Activated gamma-delta T cell treated with anti-CD3 and anti-CD28 coated beads, Interleukin-2, amount 50 U/mL, for 16 hours (primary cell): ENCODE data around the gene VDAC1.
"Not testable (repeated sequence)": the region's sequence is repeated elsewhere in the genome, so short reads cannot be mapped to it uniquely, and the experiment has no call there.

Experiments used
- DNase-seq: peaks from one replicate; pipeline ENCODE4 v3.0.0-alpha.2; 2020; ENCODE audit warnings: low read depth

VDAC1 gene

DNA sequence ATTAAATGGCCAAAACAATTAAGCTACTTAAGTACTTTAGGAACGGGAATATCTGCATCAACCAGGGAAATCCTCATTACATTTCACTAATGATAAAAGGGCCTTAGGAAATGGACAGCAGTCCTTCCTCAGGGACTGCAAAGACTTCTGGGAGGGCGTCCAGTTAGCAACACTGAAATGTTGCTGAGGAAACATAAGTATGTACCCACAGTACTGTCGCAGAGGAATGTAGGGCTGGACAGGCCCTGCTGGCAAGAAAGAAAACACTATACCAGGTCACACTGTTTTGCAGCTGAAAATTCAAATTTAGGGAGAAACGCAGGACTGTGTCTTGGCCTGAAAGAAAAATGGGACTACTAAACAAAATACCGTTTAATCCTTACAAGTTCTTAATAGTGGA lies 37.7 kb downstream of the VDAC1 start:
- DNase-seq = no peak

DNA sequence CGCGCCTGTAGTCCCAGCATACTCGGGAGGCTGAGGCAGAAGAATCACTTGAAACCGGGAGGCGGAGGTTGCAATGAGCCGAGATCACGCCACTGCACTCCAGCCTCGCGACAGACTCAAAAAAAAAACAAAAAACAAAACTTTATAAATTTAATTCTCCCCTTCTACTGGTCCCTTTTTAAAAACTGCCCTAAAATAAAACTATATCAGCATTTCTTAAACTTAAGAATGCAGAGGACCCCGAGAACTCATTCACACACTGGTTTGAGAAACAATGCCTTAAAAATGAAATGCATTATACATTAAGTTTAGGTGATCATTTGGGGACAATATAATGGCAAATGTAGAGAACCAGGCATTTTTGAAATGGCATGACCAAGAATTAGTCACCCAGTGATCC lies 38.7 kb downstream of the VDAC1 start:
- no peak for DNase-seq

DNA sequence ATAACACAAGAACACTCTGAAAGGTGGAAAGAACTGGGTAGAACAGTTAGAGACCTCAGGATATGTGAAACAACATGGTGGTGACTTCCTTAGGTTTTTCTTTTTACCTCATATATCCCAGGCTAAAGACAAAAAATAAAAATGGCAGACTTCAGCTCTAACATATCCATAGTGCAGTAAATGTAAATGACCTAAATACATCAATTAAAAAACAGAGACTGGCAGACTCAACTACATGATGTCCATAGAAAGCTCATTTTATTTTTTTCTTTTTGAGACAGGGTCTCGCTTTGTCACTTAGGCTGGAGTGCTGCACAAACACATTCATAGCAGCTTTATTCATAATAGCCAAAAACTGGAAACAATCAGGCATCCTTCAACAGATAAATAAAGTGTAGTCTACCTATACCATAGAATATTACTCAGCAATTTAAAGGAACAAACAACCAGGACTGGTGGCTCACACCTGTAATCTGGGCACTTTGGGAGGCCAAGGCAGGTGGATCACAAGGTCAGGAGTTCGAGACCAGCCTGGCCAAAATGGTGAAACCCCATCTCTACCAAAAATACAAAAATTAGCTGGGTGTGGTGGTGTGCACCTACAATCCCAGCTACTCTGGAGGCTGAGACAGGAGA lies 41.2 kb downstream of the VDAC1 start:
- DNase-seq = no peak

DNA sequence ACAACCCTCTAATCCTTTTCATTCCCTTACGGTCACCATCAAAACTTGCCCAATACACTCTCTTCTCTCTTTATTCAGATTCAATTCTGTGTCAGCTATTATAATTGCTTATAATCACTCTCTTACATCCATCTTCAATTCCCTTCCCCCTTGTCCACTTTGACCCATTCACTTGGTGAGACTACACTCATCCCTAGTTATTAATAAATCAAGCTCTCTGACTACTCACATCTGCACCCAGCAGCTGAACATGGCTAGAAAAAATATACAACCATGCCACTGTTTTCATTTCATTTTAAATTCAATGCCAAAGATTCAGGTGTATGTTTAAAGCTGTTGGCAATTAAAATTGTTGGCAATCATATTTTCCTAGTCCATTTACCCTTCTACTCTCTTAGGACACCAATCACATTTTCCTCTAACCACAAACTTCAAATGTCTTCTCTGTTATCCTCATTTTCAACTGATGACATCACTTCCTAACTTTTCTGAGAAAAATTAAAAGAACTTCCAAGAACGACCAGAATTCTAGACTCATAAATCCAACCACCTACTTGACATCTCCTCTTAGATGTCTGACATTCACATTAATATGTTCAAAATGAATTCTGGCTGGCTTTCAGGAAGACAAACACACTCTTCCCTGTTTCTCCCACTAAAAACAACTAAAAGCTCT lies 41.8 kb downstream of the VDAC1 start:
- DNase-seq = no peak

DNA sequence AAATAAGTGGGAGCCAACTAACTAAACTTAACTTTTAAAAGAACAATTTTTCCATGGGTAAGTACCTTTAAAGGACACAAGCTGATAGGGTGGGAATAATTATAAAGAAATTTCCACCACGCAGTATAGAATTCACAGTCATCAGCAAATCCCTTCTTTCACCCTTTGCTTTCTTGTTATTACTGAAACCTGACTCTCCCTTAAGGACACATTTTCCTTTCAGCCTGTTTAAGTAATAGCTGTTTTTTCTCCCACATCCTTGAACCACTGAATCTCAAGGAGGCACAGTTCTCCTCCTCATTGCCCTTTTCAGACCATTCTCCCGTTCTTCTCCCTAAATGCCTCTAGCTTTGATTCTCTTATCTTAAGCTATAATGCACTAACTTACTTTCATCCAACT lies 42.6 kb downstream of the VDAC1 start:
- DNase-seq = no peak

DNA sequence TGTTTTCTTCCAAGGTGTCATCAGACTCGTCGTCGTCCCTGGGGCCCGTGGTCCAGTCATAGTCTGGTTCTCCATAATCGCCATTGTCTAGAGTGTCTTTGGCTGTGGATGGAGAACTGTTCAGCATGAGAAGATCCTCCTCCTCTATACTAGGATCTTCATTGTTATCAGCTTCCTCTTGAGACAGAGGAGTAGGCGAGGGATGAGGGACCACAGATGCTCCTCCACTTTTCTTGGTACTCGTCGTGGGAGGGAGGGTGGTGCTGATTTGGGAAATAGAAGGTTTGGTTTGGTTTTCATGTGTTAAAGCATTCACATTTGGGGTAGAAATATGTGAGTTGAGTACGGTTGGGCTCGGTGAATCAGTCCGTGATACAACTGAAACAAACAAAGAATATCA lies 45.1 kb downstream of the VDAC1 start:
- no peak for DNase-seq

DNA sequence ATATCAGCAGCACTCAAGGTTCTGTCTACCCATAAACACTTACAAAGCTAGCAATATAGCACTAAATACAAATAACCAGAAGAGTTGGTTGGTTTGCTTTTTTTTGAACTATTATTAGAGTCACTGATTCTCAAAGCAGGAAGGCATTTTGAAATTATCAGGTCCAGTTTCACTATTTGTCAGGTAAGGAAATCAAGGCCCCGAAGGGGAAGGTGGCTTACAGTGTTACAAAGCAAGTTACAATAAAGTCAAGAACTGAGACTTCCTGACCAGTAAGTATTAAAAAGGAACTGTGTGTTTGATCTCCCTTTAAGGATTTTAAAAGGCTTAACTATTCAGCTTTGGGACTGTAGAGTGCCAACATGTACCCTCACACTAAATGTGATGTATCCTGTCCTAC lies 47.2 kb downstream of the VDAC1 start:
- no peak for DNase-seq

DNA sequence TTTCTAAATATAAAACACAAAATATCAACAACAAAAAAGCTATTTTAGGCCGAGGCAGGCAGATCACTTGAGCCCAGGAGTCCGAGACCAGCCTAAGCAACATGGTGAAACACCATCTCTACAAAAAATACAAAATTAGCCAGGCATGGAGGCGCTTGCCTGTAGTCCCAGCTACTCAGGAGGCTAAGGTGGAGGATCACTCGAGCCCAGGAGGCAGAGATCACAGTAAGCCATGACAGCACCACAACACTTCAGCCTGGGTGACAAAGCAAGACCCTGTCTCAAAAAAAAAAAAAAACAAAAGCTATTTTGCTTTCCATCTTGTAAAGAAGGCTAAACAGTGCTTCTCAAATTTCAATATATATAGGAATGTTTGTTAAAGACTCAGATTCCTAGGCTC lies 47.7 kb downstream of the VDAC1 start:
- no peak for DNase-seq

DNA sequence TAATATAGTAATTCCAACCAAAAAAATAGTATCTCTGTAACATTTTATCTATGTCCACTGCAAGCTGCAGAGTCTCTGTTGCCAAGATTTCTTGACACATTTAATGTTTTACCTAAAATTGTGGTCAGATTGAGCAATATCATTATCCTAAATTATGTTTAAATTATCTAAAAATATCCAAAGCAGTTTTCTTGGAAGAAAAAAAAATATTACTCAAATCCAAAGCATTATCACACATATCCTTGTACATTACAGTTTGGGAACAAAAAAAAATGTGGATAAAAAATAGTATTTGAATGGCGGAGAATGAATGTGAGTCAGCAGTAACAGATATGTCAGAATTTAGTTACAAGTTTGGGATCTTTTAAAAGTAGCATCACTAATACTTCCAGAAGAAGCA lies 48.6 kb downstream of the VDAC1 start:
- DNase-seq = not testable (repeated sequence)

DNA sequence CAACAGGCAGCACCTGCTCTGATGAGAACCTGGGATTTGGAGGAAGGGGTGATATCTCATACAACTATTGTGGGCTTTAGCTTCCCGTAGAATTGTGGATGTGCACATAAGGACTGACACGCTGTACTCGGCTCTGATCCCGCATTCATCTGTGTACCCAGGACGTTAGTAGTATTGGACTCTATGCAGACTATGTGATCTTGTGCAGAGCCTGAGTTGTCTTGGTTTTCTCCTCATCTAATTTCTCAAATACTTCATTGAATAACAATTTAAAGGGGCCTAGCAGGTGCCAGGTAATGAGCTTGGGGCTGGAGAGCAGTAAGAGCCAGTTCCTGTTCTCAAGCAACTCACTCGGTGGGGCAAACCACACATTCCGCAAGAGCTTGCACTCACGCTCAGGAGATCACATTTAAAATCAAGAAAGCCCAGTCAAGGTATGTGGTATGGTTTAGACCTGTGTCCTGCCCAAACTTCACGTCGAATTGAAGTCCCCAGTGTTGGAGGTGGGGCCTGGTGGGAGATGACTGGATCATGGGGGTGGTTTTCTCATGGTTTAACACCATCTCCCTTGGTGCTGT lies 51.1 kb downstream of the VDAC1 start:
- DNase-seq = no peak

DNA sequence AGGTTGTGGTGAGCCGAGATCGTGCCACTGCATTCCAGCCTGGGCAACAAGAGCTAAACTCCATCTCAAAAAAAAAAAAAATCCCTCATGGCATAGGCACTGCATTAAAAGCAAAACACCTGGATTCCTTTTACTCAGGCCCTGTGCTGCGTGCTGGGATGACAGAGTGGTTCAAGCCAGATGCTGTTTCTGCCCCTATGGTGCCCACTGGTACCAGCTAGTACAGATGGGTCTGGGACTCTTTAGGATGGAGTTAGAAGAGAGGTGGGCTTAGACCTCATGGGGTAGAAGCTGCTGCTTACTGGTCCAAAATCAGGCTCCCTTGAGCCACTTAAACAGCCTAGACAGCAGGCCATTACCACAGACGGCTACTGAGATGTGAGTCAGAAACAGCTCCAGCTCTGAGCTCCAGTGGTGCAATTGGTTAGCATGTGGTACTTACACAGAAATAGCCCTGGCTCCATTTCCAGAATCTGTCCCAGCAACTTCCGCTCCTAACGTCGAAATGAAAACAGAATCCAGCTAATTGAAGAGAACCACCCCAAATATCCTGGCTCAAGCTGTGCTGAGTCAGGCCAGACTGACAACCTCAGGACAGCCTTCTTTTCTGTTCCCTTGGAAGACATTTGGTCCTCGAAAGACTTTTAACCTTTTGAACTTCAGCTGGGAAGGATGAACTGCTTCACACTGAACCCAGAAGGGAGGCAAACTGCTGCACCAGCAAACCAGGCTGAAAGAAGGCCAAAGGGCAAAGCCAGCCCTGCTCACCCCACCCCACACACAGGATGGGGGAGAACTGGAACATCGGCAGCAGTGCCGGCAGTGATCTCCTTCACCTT lies 51.8 kb downstream of the VDAC1 start:
- no peak for DNase-seq

DNA sequence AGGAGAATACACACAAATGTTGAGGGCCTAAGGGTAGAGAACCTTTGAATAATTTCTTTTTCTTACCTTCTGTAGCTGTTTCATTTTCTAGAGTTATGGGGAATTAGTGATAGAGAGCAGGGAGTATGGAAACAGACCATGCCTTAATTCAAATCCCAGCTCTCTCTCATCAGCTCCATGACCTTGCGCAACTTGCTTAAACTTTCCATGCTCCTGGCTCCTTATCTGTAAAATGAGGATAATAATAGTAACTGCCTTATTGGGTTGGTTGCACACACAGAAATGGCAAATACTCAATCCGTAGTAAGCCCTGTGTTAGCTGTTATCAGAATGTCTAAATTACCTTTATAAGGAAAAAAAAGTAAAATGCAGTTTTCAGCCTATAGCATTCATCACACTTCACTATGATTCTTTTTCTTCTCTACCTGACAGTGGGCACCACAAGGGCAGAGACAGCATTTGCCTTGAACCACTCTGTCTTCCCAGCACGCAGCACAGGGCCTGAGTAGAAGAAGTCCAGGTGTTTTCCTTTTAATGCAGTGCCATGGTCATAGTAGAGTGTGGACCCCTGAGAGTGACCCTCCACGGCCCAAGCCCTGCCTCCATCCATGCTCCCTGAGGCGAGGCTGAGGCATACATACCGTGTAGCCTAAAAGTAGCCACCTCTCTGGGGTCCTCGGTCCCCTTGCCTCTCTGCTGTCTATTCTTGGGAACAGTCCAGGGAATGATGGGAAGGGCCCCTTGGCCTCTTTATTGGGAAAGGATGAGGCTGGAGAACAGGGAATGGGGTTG lies 53.8 kb downstream of the VDAC1 start:
- DNase-seq = no peak

DNA sequence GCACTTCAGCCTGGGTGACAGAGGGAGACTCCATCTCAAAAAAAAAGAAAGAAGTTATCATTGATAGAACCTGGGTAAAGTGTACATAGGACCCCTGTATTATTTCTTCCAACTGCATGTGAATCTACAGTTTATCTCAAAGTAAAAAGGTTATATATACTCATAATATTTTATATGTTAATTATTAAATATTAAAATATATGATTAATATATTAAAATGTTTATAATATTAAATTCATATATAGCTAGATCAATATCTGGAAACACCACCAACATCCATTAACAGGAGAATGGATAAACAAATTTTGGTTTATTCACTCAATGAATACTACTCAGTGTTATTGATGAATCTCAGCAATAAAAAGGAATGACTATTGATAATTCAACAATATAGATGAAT lies 56.1 kb downstream of the VDAC1 start:
- no peak for DNase-seq

DNA sequence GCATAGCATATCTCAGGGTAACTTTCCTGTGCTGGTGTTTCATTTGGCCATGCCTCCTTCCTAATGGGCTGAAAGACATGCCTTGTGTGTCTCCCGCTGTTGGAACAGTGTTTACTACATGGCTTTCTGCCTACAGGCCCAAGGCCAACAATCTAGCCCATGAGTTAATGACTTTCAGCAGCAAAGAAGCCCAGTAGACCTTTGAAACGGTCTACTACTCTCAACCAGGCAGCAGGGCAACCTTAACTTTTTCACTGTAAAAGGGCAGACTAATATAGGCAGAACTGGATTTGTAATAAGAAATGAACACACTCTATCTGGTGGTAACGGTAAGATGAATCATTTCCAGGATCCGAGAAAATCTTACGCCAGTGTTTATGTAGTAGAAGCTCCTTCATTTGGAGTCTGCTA lies 57.3 kb downstream of the VDAC1 start:
- no peak for DNase-seq

DNA sequence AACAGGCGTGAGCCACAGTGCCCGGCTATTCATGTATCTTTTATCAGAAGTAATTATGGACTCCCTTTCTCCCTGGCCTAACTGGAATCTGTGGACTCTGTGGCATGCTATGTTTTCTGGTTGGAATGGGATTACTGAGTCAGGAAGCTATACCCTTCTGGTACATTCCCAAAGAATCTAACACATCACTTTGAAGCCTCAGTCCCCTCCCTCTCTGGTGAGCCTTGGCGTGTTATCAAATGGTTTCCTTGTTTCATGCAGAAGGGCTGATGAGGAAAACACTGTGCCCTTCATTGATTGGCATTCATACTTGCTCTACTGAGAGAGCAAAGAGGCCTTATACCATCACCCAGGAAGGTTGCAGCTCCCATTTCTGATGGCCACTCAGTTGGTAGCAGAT lies 59.2 kb downstream of the VDAC1 start:
- DNase-seq = no peak

DNA sequence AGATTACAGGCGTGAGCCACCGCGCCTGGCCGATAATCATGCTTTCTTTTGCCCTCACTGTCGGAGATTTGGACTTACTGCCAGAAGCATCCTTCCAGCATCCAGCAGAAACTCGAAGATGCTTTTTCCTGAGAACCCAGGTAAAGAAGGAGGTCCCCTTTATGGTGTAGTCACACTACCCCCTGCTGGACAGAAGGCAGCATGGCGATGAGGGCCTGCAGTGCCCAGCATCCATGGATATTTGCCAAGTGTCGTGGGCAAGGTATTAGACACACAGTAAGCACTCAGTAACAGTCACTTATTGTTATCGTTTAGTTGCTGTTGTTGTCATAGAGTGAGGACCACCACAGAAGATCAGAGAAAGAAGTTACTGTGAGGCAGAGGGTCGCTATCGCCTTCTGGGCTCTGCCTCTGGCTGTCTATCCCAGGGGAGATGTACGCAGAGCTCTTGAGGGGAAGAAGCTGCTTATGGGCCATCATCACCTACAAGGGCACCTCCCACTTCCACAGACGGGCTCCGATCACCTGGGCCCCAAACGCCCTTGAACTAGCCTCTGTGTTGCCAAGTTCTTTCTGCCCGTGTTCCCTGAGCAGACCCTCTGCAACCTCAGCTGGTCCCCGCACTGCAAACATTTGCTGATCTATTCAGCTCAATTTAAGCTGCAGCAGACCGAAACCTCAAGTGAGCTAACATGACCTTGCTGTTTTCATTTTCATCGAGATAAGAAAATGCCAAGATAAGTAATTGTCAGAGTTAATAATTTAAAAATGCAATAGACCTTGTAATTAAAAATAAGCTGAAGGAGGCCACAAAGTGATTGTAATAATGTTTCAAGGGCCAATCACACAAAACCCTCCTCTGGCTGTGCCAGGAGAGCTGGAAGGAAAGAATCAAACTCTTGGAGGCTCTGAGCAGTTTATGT lies 60.3 kb downstream of the VDAC1 start:
- no peak for DNase-seq

DNA sequence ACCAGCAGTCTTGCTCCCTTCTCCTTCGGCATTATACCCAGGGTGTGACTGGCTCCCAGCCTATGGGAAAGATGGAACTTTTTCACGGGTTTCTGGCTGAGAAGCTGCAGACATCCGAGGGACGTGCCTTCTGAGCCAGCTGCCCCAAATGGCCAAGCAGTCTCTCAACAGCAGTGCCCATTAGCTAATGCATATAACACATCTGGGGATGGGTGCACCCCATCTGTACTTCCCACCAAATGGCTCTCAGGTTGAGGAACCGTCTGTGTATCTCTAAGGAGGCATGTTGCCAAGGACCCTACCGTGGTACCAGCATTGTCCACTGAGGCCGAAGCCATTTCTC lies 61.3 kb downstream of the VDAC1 start:
- DNase-seq = no peak

DNA sequence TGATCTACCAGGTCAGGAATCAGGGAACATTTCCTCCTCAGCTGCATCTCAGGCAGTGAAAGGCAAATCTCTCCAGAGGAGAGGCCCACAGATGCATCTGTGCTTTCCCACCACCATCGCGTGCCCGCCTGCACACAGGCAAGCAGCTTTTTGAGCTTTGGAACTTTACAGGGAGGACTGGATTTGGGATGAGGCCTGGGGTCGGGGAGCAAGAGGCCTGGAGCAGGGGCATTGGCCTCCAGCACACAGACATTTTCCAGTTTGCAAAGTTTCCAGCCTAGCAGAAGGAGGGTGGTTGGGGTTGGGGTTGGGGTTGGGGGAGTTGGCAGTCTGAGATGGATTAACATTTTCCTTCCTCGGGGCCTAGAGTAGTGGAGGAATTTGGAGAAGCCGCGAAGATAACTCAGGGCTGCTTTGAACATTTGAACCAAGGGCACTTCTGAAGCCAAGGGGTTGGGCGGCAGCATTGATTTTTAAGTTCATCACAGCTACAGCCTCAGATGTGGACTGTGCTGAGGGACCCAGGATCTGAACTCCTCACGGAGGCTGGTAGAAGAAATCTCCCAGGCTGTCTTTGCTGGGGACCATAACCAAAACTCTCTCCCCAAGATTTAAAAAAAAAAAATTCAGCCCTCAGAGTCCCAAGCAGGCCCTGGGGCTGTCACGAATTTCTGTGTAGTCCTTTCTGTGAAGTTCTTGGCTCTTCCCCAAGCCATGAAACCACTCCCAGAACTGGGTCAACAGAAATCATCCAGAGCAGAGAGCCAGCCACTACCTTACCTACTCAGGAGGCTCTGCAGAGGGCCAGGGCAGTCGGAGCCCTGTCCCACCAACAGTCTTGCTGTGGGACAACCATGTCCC lies 61.9 kb downstream of the VDAC1 start:
- no peak for DNase-seq

DNA sequence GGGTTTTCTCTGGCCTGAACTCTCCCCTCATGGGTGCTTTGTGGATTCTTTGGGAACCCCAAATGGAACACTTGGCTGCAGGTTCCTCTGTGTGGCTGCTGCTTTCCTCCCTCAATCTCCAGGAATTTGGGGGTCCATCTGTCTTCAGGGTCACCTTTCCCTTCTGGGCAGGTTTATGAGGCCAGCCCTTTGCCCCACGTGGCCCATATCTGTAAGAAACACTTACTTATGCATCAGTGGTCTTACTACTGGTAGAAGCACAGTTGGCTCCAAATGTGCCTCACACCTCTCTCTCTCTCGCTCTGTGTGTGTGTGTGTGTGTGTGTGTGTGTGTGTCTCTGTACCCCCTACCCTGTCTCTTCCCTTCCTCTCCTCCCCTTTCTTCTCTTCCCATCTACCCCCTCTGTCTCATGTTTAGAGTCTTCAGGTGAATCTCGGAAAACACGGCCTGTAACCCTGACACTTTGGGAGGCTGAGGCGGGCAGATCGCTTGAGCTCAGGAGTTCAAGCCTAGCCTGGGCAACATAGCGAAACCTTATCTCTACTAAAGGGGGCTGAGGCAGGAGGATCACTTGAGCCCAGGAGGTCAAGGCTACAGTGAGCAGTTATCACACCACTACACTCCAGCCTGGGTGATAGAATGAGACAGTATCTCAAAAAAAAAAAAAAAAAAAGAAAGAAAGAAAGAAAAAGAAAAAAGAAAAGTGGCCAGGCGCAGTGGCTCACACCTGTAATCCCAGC lies 63.1 kb downstream of the VDAC1 start:
- DNase-seq = no peak
